GM21529 (cell line): Measurements from ENCODE around the gene WEE2.
A peak's percentile ranks its signal among the peaks of the same experiment; 100 is the strongest.
"Not testable (repeated sequence)": the region's sequence is repeated elsewhere in the genome, so short reads cannot be mapped to it uniquely, and the experiment has no call there.

Source experiments
- ATAC-seq: cut with Tn5 transposase; IDR thresholded peaks from one replicate; pipeline ENCODE4 v1.9.1; 2021; ENCODE audit not compliant: unreplicated experiment

The WEE2 gene

DNA sequence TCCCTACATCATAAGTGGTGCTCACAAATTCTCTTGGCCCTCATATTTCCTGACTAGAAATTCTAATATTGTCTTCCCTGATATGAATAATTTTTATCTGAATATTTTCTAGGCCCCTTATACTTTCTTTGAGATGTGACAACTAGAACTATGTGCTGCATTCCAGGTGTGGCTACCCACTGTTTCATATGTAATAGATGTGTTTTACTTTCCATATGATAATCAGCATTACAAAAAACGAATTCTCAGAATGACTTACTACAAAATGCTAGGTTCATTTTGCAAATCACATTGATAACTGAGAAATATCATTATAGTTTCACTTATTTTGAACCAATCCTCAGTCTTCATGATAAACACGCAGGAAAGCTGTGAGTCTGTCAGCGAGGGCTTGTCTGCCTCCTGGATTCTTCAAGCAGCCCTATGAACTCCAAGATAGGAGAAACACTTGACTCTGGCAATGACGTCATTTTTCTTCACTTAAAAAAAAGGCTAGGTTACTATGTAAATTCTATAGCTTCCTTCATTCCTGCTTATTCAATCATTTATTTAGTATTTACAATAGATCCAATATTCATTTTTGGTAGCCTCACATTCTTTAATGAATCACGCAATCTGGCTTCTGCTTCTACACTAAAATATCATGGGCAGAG, 4.6 kb downstream of the WEE2 start:
- ATAC-seq = no peak

DNA sequence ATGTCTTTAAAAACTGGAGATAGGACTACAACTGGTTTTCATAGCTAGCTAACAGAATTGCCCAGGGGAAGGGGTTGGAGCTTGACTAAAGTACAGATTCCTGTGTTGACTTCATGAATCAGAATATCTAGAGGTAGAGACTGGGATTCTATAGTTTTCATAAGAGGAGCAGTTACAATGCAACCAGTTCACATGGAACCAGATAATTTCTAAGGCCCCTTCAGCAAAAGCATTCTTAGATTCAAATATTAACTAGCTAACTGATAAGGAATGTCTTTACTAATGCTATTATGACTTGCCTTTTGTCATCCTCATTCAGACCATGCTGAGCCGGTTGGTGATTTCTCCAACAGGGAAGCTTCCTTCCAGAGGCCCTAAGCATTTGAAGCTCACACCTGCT, 5.7 kb downstream of the WEE2 start:
- ATAC-seq = no peak

DNA sequence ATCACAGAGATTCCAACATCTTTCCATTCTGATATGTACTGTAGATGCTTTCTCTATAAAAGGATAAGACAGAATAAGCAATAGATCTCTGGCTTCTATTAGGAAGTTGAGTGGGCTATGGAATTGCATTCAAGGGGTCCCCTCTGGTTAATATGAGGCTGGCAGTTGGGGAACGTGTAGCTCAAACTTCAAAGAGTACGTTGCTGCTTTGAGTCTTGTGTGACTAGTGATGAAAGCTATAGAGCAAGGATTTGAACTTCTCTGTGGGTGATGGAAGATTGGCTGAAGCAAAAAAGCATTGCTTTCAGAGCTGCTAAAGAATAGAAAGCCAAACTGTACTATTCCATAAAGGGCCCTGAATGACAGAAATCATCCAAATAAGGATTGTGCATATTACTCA, 6.4 kb downstream of the WEE2 start:
- no peak for ATAC-seq

DNA sequence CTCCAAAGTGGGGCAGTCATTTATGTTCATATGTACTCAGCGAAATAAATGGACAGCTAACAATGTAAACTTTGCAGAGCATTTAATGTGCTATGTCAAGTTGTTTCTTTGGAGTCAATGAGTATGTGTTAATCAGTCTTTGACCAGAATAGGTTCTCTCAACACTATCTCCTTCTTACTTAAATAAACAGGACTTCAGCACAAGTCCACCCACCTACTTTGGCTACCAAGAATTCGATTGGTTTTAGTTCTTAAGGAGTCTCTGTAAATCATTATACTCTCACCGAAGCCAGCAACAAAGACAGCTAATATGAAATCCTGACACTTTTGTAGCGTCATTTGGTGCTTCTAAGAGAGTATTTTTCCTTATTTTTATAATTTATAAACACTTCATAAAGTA, 6.9 kb downstream of the WEE2 start:
- no peak for ATAC-seq

DNA sequence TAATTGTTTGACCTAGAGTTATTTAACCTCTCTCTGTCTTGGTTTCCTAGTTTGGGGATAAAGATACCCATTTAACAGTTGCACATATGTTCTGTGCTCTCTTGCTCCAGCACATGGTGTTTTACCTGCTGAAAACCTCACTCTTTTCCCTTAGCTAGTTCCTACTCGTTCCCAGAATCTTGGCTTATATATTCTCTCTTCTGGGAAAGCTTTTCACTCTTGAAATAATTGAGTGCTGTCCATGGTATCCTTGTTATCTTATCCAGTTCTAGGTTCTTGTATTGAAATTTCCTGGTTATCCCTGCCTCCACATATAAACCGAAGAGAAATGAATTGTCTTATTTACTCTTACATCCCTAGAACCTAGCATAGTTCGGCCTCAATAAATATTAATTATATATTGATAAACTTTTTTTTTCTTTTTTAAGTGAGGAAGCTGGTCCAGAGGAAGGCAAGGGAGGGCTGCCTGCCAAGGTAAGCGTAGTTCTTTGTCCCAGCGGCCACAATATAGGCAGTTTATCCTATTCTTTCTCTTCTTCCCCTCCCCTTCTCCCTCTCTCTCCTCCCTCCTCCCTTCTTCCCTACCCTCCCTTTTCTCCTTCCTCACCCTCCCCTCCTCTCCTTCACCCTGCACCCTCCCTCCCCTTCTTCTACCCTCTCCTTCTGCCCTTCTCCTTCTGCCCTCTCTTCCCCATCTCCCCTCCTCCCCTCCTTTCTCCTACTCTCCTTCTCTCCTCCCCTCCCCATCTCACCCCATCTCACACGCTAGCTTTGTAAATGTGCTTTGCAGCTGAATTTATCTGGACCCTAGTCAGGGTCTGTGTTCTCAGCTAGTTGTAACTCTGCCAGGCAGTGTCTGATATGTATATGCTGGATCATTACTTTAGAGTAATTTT, 7.9 kb downstream of the WEE2 start:
- ATAC-seq = no peak

DNA sequence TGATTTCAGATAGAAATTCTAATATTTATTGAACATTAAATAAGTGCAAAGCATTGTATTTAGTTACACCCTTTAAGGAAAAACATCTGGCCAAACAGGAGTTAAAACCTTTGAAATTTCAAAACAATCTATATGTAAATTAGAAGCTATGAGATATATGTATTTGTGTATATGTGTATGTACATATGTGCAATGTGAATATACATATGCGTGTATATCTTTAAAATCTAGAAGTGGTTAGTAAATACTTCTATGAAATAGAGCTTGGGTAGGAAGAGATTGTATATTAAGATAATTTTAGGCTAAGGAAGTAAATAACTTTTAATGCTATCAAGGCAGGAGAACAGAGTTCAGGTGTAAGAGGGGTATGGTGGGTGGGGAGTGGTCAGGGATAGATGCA, 9.3 kb downstream of the WEE2 start:
- no peak for ATAC-seq

DNA sequence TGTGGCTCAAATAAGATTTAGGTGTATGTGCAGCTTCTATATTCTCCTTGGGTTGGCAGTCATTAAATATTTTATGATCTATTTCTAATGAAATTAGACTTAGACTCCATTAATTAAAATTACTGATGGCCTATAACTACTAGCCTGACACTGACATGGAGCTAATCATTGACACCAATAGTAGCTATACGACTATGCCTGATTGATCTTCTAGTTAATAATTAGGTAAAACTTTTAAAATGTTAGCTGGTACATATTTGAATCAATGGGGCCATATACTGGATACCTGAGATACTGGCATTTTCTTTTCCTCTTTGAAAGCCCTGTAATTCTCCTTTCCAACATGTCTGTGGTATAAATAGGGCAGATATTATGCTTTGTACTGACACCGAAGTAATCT, 14.4 kb downstream of the WEE2 start:
- ATAC-seq = no peak

DNA sequence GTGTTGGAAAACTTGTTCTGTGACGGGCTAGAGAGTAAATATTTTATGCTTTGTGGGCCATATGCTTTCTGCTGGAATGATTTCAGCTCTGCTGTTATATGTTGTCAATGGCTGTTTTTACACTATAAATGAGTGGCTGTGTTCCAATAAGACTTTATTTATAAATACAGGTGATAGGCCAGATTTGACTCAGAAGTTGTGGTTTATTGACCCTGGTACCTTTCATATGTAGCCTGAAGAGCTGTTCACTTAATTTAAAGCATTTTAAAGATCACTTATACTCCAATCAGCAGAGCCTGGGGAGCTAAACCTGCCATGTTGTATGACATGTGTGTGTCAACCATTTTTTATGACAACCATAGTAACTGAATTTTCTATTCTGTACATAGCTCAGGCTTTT, 20.9 kb downstream of the WEE2 start:
- no peak for ATAC-seq

DNA sequence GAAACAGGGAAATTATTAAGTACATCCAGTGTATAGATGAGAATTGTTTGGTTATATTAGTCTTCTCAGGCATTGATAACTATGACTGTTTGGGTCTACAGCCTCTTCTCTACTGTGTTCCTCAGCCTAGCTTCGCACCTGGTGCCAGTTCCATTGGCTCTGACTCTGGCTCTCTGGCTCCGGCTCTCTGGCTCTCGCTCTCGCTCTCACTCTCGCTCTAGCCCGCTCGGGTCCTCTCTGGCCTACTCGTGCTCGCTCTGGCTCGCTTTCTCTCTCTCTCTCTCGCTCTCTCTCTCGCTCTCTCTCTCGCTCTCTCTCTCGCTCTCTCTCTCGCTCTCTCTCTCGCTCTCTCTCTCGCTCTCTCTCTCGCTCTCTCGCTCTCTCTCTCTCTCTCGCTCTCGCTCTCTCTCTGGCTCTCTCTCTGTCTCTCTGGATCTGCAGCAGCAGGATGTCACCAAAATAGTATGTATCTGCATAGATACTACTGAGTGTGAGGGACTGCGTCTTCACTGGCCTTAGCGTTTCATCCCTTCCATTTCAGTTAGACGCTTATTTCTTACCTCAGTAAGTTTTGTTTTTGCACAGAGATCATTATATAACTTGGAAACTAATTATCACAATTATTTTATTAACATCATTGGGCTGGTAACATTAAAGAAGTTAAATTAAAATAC, 23.5 kb downstream of the WEE2 start:
- ATAC-seq = no peak

DNA sequence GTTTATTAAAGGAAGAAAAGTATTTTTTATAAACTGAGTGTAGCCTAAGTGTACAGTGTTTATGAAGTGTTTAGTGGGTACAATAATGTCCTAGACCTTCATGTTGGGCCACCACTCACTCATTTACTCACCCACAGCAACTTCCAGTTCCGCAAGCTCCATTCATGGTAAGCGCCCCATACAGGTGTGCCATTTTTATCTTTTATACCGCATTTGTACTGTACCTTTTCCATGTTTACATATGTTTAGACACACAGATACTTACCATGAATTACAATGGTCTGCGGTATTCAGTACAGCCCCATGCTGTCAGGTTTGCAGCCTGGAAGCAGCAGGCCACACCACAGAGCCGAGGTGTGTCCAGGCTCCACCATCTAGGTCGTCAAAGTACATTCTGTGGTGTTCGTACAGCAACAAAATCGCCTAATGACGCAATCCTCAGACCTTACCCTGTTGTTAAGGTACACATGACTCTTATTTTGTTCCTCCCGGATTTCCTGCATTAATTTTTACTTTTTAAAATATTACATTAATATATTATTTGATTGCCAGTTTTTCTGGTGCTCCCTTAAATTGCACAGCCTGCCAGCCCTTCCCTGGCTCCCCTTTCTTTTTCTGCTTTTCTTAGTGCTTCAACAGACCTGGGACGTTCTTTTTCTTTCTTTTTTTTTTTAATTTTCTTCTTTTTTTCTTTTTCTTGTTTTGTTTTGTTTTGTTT, 29.1 kb downstream of the WEE2 start:
- no peak for ATAC-seq

DNA sequence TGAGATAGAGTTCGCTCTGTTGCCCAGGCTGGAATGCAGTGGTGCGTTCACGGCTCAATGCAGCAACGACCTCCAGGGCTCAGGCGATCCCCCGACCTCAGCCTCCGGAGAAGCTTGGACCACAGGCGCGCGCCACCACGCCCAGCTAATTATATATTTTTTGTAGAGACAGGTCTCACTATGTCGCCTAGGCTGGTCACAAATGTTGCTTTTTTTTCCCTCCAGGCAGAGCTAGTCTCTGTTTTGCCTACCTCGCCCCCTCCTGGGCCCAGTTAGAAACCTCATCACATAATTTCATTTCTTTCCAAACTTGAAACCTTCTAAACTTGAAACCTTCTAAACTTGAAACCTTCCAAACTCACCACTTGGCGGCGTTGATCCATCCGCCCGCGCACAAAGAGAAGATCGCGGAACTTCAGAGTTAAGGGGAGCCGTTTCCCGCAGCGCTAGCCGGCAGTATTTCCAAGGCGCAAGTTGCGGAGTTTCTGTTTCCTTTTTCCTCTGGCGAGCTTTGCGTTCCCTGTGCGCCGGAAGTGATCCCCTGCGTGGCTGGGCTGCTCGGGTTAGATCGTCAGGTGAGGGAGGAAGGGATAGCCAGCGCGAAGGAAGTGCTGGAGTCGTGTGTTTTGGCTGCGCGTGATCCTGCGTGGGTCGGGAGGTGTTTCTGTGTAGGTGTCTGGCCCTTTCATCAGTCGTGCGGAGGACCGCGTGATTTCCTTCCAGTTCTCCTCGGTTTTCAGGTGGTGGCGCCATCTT, 29.9 kb downstream of the WEE2 start, which contains the start of gene SSBP1:
TSS of gene SSBP1 (plus strand) at position 523 of the 756 bp plus-strand sequence. CDS start 809 bp downstream, outside the sequence.
- peak; percentile 94 for ATAC-seq

DNA sequence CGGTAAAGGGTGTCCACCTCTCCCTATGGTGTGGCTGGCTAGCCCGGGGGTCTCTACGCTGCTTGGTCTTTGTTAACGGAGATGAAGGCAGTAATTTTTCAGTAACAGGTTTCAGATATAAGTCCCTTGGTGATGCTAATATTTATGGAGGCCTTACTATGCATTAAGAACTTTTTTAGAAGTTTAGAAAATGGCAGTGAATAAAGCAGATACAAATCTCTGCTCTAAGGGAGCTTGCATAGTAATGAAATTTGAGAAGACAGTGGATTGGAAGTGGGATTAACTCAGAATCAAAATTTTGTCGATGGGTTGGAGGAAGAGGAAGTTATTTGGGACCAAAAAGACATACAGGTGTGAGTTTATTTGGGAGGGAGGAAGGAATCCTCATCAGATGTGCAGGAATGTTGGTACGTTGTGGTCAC, 30.4 kb downstream of the WEE2 start:
- peak; percentile 43 for ATAC-seq

DNA sequence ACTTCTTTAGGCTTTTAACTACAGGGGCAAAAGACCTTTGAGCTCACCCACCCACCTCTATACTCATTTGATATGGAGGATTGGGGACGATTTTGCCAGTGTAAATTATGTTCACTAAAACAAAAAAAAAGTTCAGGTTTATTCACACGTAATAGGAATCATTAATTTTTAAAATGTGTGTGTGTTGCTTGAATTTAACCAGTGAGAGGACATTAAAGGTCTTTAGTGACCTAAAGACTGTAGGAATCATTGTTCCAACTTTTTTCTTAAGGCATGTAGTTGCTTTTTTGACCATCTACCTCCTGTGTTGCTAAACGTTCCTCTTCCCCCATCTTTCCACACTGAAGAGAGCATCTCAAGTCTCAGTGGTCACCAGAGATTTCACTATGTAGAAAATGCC, 31.1 kb downstream of the WEE2 start:
- no peak for ATAC-seq

DNA sequence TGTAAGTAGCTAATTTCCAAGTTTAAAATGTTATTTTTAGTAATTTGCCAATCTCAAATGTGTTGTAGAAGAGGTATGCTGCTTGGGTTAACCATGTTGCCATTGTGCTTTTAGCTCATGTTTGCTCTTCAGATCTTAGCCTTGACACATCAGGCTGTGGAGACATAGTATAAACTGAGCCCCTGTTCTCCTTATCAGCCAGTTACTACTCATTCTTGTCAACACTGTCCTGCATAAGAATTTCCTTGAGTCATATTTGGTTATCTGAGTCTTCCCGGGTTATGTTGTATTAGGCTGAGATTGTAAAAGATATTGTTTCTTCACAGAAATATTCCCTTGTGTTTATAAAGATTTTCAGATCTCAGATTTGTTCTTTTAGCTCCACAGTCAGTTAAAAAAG, 34.1 kb downstream of the WEE2 start:
- ATAC-seq = no peak

DNA sequence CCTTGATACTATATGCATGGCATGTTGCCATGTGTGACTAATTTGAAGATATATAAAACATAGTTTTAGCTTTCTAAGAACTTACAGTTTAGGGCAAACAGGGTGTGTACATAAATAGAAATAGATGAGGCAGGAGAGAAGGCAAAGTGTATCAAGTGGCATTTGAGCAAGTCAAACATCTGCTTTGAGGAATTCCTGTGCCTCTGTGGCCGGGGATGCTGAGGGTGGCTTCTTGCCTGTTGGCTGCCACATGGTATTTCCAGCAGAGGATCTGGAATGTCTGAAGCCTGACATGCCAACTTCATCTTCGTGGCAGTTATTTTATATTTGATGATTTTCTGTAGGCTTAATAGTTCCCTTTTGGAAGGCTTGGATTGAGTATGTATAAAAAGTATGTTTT, 36.0 kb downstream of the WEE2 start:
- no peak for ATAC-seq

DNA sequence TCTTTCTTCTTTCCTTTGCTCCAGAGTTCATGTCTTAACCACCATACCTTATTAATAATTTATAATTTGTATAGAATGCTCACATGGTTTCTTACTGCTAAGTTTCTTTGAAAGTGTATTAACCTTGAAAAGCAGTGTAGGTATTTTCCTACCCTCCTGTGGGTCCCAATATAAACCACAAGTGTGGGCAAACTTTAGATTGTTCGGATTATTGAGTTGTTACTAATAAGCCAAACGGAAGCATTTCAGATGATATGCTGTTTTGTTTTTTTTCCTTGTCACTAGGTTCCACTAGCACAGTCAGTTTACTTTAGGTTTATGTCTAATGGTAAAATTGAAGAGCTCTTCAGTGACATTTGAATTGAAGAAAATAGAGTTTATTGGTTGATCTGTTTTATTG, 40.2 kb downstream of the WEE2 start:
- ATAC-seq = no peak

DNA sequence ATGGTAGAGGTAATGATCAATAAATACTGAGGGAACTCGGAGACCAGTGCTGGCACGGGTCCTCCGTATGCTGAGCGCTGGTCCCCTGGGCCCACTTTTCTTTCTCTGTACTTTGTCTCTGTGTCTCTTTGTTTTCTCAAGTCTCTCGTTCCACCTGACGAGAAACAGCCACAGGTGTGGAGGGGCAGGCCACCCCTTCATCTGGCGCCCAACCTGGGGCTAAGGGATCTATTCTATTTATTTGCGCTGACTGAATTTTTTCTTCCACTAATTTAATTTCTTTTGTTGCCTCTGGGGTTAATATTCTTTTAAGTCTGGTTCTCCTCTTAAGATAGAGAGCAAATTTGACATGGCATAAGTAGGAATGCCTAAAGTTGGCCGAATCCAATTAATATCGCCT, 43.8 kb downstream of the WEE2 start:
- ATAC-seq = not testable (repeated sequence)

DNA sequence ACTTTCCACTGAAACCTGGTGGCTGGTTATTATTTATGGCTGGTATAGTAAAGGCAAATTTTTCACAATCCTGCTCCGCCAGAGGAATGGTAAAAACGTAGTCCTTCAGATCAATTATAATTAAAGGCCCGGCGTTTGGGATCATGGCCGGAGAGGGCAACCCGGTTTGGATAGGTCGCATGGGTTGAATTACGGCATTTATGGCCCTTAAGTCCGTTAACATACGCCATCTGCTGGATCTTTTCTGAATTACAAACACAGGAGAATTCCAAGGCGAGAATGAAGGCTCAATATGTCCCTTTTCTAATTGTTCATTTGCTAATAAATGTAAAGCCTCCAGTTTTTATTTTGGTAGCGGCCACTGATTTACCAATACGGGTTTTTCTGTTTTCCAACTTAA, 44.5 kb downstream of the WEE2 start:
- no peak for ATAC-seq

DNA sequence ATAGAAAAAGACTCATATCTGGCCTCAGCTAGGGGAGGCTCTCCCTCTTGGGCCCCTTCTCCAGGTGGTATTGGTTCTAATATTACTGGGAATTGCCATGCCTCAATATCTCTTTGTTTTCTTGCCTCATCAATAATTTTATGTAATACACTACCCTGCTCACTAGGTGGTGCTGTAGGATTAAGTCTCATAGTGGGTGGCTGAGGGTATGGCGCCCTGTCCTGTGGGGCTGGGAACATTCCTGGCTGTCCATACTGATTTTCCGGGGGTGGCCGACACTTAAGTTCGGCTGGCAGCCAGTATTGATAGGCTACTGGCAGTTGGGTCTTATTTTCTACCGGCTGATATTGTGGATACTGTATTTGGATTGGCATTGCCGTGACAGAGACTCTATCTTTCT, 46.8 kb downstream of the WEE2 start:
- ATAC-seq = no peak

DNA sequence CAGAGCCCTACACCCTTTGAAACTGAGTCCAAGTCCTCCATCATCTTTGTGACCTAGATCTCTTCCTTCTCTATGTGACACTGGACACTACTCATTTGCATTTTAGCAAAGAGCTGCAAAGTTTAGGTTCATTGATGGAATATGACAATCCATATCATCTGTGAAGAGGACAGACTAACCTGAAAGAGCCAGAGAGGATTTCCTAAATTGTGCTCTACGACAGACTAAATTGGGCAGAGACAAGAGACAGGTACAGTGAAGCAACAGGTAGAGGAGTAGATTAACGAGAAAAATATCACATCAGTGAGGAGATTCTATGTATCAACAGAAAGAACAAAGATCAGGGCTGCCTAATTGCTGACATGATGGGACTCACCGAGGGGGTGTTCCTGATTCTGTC, 55.6 kb downstream of the WEE2 start, which contains the start of gene TAS2R3:
TSS of gene TAS2R3 (plus strand) at position 301 of the 400 bp plus-strand sequence. CDS start at position 363, 62 bp downstream.
- no peak for ATAC-seq
